ENCODE results near the gene SUFU.
"Not testable (repeated sequence)": the region's sequence is repeated elsewhere in the genome, so short reads cannot be mapped to it uniquely, and the experiment has no call there.

The SUFU gene

GRCh38 chr10:102517553-102517952 is 13.8 kb downstream of the SUFU start:
- no peak for DNase-seq

- DNase-seq, result no peak
These were observed 15.6 kb downstream of the SUFU start for GRCh38 chr10:102519246-102519825.

GRCh38 chr10:102522874-102523249 is 19.1 kb downstream of the SUFU start:
- no peak for DNase-seq

- DNase-seq, result no peak
These were observed 19.7 kb downstream of the SUFU start for GRCh38 chr10:102523250-102524029.

- no peak for DNase-seq
These were observed 21.0 kb downstream of the SUFU start for GRCh38 chr10:102524746-102525145.

GRCh38 chr10:102527546-102527945 is 23.8 kb downstream of the SUFU start:
- DNase-seq, result no peak

- no peak for DNase-seq
These were observed 30.6 kb downstream of the SUFU start for GRCh38 chr10:102534333-102534732.

GRCh38 chr10:102534966-102535365 is 31.2 kb downstream of the SUFU start:
- not testable (repeated sequence) for DNase-seq

- no peak for DNase-seq
These were observed 31.8 kb downstream of the SUFU start for GRCh38 chr10:102535481-102536147.

- no peak for DNase-seq
These were observed 33.6 kb downstream of the SUFU start for GRCh38 chr10:102537367-102537766.

GRCh38 chr10:102537948-102538347 is 34.2 kb downstream of the SUFU start:
- no peak for DNase-seq

- no peak for DNase-seq
These were observed 35.0 kb downstream of the SUFU start for GRCh38 chr10:102538811-102539210.

- DNase-seq, result no peak
These were observed 36.3 kb downstream of the SUFU start for GRCh38 chr10:102540023-102540422.

GRCh38 chr10:102542800-102543418 is 39.1 kb downstream of the SUFU start:
- DNase-seq, result no peak

- no peak for DNase-seq
These were observed 41.6 kb downstream of the SUFU start for GRCh38 chr10:102545265-102545871.

GRCh38 chr10:102545997-102546396 is 42.2 kb downstream of the SUFU start:
- no peak for DNase-seq

GRCh38 chr10:102546606-102547320 is 43.0 kb downstream of the SUFU start:
- DNase-seq, result no peak

- DNase-seq, result no peak
These were observed 45.8 kb downstream of the SUFU start for GRCh38 chr10:102549549-102549948.

GRCh38 chr10:102550636-102551210 is 47.0 kb downstream of the SUFU start:
- no peak for DNase-seq

- no peak for DNase-seq
These were observed 48.8 kb downstream of the SUFU start for GRCh38 chr10:102552533-102552932.

GRCh38 chr10:102553771-102554170 is 50.0 kb downstream of the SUFU start:
- no peak for DNase-seq

- DNase-seq, result no peak
These were observed 50.8 kb downstream of the SUFU start for GRCh38 chr10:102554531-102554930.

Measured in NCI-H345 (cell line).